ENCODE data around the gene TOMM34.
A peak's percentile ranks its signal among the peaks of the same experiment; 100 is the strongest.

TOMM34 gene

GRCh38 chr20:44930517-44931168 is 29.6 kb downstream of the TOMM34 start:
- no peak for DNase-seq (ENCODE audit: low read depth)

GRCh38 chr20:44928595-44928994 is 31.6 kb downstream of the TOMM34 start:
- DNase-seq (ENCODE audit: low read depth), result no peak

GRCh38 chr20:44924541-44924940 is 35.7 kb downstream of the TOMM34 start:
- peak; percentile 51 for DNase-seq (ENCODE audit: low read depth)

- no peak for DNase-seq (ENCODE audit: low read depth)
Measured at GRCh38 chr20:44921447-44921846, 38.8 kb downstream of the TOMM34 start.

GRCh38 chr20:44918761-44919160 is 41.4 kb downstream of the TOMM34 start:
- DNase-seq (ENCODE audit: low read depth), result no peak

GRCh38 chr20:44918342-44918741 is 41.9 kb downstream of the TOMM34 start:
- DNase-seq (ENCODE audit: low read depth), result no peak

GRCh38 chr20:44917399-44917798 is 42.8 kb downstream of the TOMM34 start:
- DNase-seq (ENCODE audit: low read depth), result no peak

GRCh38 chr20:44916586-44916985 is 43.6 kb downstream of the TOMM34 start:
- no peak for DNase-seq (ENCODE audit: low read depth)

GRCh38 chr20:44914924-44915323 is 45.3 kb downstream of the TOMM34 start:
- peak; percentile 68 for DNase-seq (ENCODE audit: low read depth)

- no peak for DNase-seq (ENCODE audit: low read depth)
Measured at GRCh38 chr20:44912189-44912588, 48.0 kb downstream of the TOMM34 start.

- peak; percentile 75 for DNase-seq (ENCODE audit: low read depth)
Measured at GRCh38 chr20:44911264-44911921, 48.8 kb downstream of the TOMM34 start.

- DNase-seq (ENCODE audit: low read depth), result no peak
Measured at GRCh38 chr20:44910690-44911262, 49.4 kb downstream of the TOMM34 start.

GRCh38 chr20:44909872-44910689 is 50.1 kb downstream of the TOMM34 start, which contains the start of gene PABPC1L:
TSS of gene PABPC1L (plus strand) at chr20:44910060. CDS start at chr20:44910144, 84 bp downstream.
- peak; percentile 67 for DNase-seq (ENCODE audit: low read depth)

GRCh38 chr20:44908987-44909871 is 51.0 kb downstream of the TOMM34 start:
- DNase-seq (ENCODE audit: low read depth), result no peak

GRCh38 chr20:44904377-44904776 is 55.8 kb downstream of the TOMM34 start:
- no peak for DNase-seq (ENCODE audit: low read depth)

GRCh38 chr20:44901974-44902373 is 58.2 kb downstream of the TOMM34 start:
- peak; percentile 53 for DNase-seq (ENCODE audit: low read depth)

- peak; percentile 32 for DNase-seq (ENCODE audit: low read depth)
Measured at GRCh38 chr20:44900231-44900854, 59.9 kb downstream of the TOMM34 start.

- DNase-seq (ENCODE audit: low read depth), result no peak
Measured at GRCh38 chr20:44897133-44897532, 63.1 kb downstream of the TOMM34 start.

- DNase-seq (ENCODE audit: low read depth), result peak; percentile 40
Measured at GRCh38 chr20:44896583-44896982, 63.6 kb downstream of the TOMM34 start.

GRCh38 chr20:44894959-44895358 is 65.2 kb downstream of the TOMM34 start:
- DNase-seq (ENCODE audit: low read depth), result no peak

Data from amniotic epithelial cell (primary cell).